Kasumi-1 (cell line): Measurements from ENCODE around the gene BOD1L2.

Source experiments
- DNase-seq, 2 experiments: peaks; one replicate each; lab custom pipeline; 2025; lab: John Stamatoyannopoulos, UW

BOD1L2 gene

DNA sequence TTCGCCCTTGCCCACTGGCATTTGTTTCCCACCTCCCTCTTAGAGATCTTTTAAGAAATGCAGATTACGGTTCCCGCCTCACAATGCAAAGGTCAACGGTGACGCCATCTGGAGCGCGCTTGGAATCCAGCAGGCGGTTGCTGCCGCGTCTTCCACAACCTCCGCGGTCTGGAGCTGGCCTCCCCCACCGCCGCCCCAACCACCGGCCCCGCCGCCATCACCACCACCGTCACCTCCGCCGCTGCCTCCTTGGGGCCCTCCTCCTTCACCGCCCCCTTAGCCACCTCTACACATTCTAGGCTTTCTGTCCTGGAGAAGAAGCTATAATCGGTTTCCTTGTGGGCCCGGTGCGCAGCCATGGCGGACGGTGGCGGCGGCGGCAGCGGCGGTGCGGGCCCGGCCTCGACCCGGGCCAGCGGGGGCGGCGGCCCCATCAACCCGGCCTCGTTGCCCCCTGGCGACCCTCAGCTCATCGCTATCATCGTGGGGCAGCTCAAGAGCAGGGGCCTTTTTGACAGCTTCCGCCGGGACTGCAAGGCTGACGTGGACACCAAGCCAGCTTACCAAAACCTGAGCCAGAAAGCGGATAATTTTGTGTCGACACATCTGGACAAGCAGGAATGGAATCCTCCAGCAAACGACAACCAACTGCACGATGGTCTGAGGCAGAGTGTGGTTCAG, at the start of gene BOD1L2:
BOD1L2 (plus strand) TSS at position 132 of the 681 bp plus-strand sequence; CDS start at position 358, 226 bp downstream.
- no peak for DNase-seq

DNA sequence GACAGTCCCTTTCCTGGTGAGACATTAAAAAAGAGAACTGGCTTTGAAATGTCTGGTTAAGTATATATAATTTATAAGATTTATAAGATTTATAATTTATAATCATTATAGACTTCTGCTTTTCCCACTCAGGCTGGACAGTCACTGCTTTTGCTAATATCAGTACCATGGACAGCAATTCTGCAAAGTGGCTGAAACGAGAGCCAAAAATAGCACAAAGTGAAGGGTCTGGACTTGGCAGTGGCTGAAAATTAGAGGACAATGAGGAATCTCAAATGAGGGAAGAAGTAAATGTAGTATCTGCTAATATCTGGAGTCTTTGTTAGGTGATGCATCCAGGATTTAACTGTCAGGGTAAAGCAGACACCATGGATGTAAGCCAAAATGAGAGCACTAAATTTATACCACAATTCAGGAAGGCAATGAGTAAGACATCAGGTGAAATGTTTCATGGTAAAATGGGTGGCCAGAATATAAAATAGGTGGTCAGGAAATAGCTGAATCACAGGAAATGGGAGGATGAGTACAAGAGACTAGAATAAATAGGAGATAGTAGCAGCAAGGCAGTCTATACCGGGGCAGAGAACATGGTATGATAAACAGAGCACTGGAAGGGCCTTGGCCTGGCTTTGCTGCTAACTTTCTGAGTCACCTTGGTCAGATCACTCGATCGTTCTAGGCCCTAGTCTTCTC, 39.6 kb upstream of the BOD1L2 start:
- peak; percentile 49 to 53 for DNase-seq

DNA sequence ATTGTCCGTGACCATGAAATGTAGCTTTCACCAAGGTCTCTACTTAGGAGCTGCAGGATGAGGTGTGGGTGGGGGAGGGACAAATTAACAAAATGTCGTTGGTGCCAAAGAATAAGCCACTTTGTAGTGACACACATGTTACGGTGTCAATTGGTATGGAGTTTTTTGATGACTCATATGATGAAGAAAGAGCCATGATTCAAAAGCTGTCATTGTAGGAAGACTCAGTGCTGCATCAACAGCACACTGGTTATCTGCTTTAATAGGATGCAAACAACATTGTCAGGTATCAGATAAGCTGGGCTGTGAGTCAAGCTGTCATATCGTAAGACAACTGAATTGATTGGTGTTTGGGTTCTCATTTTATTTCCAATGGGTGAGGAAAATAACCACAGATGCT, 36.6 kb upstream of the BOD1L2 start:
- no peak for DNase-seq

- no peak for DNase-seq
These were observed 33.0 kb upstream of the BOD1L2 start for GRCh38 chr18:57113799-57114420.

DNA sequence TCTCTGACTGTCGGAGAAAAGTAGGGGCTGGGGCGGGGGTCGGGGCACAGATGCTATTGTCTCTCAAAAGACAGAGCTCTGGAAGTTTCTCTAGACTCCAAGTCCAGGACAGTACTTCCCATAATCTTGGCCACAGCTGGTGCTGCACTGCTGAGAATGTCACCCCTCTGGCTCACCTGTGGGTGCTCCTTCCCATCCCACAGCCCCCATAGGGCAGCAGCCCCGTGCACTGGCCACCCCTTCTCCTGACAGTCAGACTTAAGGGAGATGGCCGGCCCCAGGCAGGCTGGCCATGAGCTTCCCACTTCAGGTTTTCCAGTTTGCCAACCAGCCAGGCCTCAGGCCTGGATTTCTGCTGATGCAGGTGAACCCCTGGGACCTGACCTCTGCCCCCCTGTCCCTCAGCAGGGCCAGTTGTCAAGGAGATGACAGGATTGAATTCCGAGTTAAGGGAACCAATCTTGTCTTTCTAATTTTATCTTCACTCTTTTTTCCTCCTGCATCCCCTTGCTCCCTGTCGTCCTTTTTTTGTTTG, 30.2 kb upstream of the BOD1L2 start:
- DNase-seq: no peak

GRCh38 chr18:57121542-57122112, 25.3 kb upstream of the BOD1L2 start:
- no peak for DNase-seq

DNA sequence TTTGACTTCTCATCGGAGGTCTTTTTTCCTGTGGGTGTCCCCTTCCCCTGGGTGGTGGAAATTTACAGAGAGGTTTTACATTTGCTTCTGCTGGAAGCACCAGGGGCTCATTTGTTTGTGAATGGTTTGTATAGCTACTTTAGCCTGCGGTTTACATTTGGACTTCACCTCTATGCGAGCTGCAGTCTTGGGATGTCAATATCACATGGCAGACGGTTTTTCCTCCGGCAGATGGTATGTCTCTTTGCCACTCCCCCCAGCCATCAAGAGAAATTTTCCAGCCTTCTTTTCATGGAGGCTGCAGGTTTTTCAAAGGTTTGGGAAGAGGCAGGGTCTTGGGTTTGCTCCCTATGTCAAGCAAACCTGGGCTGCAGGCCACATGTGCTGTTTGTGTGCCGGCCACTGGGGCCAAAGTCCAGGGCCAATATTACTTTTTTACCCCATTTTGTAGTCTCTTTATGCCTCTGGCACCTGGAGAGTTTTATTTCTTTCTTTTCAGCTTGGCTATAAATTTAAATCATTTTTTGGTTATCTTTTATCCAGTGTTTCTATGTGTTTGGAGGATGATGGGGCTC, 23.9 kb upstream of the BOD1L2 start:
- DNase-seq: no peak

- DNase-seq: no peak
These were observed 21.3 kb upstream of the BOD1L2 start for GRCh38 chr18:57125627-57126026.

DNA sequence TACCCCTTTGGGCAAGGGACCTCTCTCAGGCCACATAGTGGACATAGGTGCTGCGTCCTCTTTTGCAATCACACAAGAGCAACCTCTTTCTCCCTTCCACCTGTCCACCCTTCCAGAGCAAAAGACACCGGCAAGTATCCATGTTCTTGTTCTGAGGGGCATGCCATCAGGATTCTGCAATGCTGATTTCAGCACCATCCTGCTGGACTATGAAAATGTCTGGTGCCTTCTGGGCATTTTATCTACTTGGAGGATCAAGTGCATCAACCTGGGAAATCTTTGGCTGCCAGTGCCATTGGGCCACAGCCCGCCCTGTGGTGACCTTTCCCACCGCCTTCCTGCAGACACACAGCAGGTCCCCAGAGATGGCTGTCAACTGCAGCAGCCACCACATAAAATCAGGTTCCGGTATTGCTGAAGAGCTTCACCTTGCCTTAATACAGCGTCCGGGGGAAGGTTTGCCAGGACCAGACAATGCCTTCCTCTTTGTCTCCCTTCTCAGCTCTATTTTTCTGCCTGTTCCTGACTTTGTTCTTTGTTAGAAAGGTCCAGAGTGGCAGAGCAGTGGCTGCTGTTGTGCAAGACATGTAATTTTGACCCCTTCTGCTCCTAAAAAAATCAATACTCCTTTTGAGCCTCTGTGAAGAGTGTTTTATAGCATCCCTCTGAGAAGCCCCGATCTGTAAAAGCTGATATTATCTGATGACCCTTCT, 18.5 kb upstream of the BOD1L2 start:
- no peak for DNase-seq

- DNase-seq: no peak
These were observed 15.8 kb upstream of the BOD1L2 start for GRCh38 chr18:57131101-57131500.

DNA sequence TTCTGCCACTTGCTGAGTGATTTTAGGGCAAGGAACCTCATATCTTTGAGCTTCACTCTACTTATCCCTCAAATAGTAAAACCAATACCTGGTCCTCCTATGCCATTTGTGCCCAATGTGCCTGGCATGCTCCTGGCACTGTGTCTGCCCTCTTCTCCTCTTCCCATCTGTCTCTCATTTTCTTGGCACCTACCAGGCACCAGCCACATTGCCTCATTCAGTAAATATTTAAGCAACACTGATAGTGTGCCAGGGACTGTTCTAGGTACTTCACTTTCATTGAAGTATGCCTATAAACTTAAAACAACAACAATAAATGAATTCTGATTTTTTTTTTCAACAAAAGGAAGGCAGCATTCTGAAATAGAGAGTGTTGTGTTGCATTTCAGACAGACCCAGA, 15.1 kb upstream of the BOD1L2 start:
- no peak for DNase-seq

- no peak for DNase-seq
These were observed 12.2 kb upstream of the BOD1L2 start for GRCh38 chr18:57134618-57135135.

GRCh38 chr18:57135699-57136098, 11.2 kb upstream of the BOD1L2 start:
- no peak for DNase-seq

DNA sequence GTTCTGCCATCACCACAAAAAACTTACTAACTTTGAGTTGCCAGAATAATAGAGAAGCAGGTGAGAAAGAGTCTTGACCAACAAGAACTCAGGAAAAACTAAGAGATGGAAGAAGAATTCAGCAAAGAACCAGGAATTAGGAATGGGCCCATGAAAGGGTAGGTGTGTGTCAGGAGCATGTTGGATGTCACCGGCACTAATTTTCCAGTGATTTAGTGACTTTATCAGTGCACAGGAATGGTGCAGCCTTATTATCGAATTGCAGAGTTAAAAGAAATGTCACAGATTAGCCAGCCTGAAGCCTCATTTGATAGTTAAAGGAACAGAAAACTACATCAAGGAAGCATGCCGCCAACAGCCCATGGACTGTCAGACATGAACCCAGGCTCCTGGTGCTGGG, 9.0 kb upstream of the BOD1L2 start:
- DNase-seq: no peak

- no peak for DNase-seq
These were observed 5.4 kb upstream of the BOD1L2 start for GRCh38 chr18:57141208-57142129.

DNA sequence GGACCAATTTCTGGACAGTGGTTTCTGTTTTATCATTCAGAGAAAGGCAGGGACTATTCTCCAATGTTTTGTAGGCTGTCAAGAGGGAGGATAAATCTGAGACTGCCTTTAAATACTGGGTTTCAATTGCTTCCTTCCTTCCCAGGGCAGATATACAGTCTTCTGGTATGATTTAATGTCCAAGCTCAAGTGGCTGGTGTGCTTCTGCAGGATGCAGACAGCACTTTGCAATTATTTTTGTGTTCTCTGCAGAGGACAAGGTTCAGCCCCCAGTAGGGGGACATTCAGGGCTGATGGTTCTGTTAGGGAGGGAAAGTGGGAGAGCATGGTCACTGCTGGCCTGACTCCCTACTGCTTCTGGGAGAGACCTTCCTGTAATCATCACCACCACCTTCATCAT, 4.6 kb upstream of the BOD1L2 start:
- no peak for DNase-seq

DNA sequence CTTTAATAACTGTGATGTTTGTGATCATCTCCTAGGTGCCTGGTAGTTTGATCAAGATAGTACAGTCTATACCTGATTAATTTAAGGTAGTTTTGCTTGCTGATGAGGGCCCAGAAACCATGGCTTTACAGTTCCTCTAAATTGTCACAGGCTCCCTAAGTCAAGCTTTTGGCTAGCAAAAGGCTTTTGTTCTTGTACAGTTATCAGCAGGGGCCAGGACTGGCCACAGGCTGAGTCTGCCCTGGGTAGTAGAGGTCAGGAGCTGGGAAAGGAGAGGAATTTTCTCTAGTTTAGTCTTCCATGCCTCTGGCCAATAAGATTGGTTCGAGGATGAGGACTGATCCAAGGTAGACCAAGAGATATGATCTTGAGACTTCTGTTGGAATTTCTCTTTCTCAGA, 3.6 kb upstream of the BOD1L2 start:
- no peak for DNase-seq

GRCh38 chr18:57148263-57148662, 1.4 kb downstream of the BOD1L2 start:
- no peak for DNase-seq

GRCh38 chr18:57149051-57149450, 2.2 kb downstream of the BOD1L2 start:
- no peak for DNase-seq

- DNase-seq: peak; percentile 9 to 24
These were observed 2.6 kb downstream of the BOD1L2 start for GRCh38 chr18:57149531-57149930.
